WTC11 (cell line): ENCODE results near the gene KLRD1. TPM values are rescaled to one million over a fixed set of nuclear protein-coding genes. Genes with fewer than 3 reads are reported as not detected.

Source experiments
- ATAC-seq: fragments of 200-7000 bp; cut with Tn5 transposase; 2 replicates; pipeline ENCODE4 v1.10.0; 2021; ENCODE audit warnings: mild to moderate bottlenecking, moderate library complexity
- Bru-seq: library from RNA; stranded (reverse); fragments of 400-500 nt; gene quantifications from one replicate; lab custom pipeline; 2021; lab: Mats Ljungman, UMichigan
- CTCF ChIA-PET: fragments of 300-600 bp; sonication (Branson Sonifier 250); formaldehyde crosslinking; loops from one replicate; lab custom pipeline; 2021; ENCODE audit warnings: antibody characterized with exemption; lab: Charles Lee
- POLR2A ChIA-PET: fragments of 350-600 bp; sonication (Branson Sonifier 250); formaldehyde crosslinking; loops from one replicate; lab custom pipeline; 2021; ENCODE audit warnings: antibody characterized with exemption; lab: Charles Lee
- DNase-seq: peaks from one replicate; pipeline ENCODE4 v3.0.0; 2021; ENCODE audit warnings: low spot score
- H3K27ac Mint-ChIP-seq: 2 replicates; pipeline ENCODE4 v1.8.0; 2021; ENCODE audit warnings: mixed read lengths
- H3K27me3 Mint-ChIP-seq: 2 replicates; pipeline ENCODE4 v1.8.0; 2021; ENCODE audit warnings: low read depth, mild to moderate bottlenecking, moderate library complexity, mixed read lengths
- H3K36me3 Mint-ChIP-seq: 2 replicates; pipeline ENCODE4 v1.8.0; 2021; ENCODE audit warnings: mixed read lengths
- H3K4me1 Mint-ChIP-seq: 2 replicates; pipeline ENCODE4 v1.8.0; 2022; ENCODE audit warnings: mixed read lengths
- H3K4me3 Mint-ChIP-seq: 2 replicates; pipeline ENCODE4 v1.8.0; 2021; ENCODE audit warnings: mild to moderate bottlenecking, moderate library complexity, mixed read lengths
- H3K9me3 Mint-ChIP-seq: 2 replicates; pipeline ENCODE4 v1.8.0; 2021; ENCODE audit warnings: mixed read lengths
- ATF1 ChIP-seq: sonication (generic); formaldehyde crosslinking; IDR thresholded peaks from 2 replicates; pipeline ENCODE4 v1.8.1; 2023; ENCODE audit warnings: mild to moderate bottlenecking, moderate library complexity, missing genetic modification reagents
- ATF6 ChIP-seq: sonication (generic); formaldehyde crosslinking; IDR thresholded peaks from 2 replicates; pipeline ENCODE4 v1.8.1; 2023; ENCODE audit warnings: mild to moderate bottlenecking, missing genetic modification reagents
- CBFB ChIP-seq: sonication (generic); formaldehyde crosslinking; IDR thresholded peaks from 2 replicates; pipeline ENCODE4 v1.8.1; 2022; ENCODE audit warnings: mild to moderate bottlenecking, low read depth, missing genetic modification reagents
- CDX4 ChIP-seq: fragments of 250-450 bp; sonication (Bioruptor Pico); IDR thresholded peaks from 2 replicates; pipeline ENCODE4 v1.9.0; 2021; ENCODE audit warnings: moderate library complexity, mild to moderate bottlenecking, inconsistent platforms, borderline replicate concordance
- CREM ChIP-seq: sonication (generic); formaldehyde crosslinking; IDR thresholded peaks from 2 replicates; pipeline ENCODE4 v1.8.1; 2022; ENCODE audit warnings: mild to moderate bottlenecking, missing genetic modification reagents, moderate library complexity
- E2F5 ChIP-seq: sonication (generic); formaldehyde crosslinking; IDR thresholded peaks from 2 replicates; pipeline ENCODE4 v1.8.1; 2022; ENCODE audit warnings: mild to moderate bottlenecking, moderate library complexity, missing genetic modification reagents
- ELF4 ChIP-seq: sonication (generic); formaldehyde crosslinking; IDR thresholded peaks from 2 replicates; pipeline ENCODE4 v1.8.1; 2022; ENCODE audit warnings: low read depth, mild to moderate bottlenecking, moderate library complexity, missing genetic modification reagents
- FOXP4 ChIP-seq: sonication (generic); formaldehyde crosslinking; IDR thresholded peaks from 2 replicates; pipeline ENCODE4 v1.8.0; 2022; ENCODE audit warnings: mild to moderate bottlenecking, missing genetic modification reagents
- JUN ChIP-seq: sonication (generic); formaldehyde crosslinking; IDR thresholded peaks from 2 replicates; pipeline ENCODE4 v1.8.0; 2023; ENCODE audit warnings: mild to moderate bottlenecking, missing genetic modification reagents
- NR1H2 ChIP-seq: sonication (generic); formaldehyde crosslinking; IDR thresholded peaks from 2 replicates; pipeline ENCODE4 v1.9.0; 2021; ENCODE audit warnings: mild to moderate bottlenecking, moderate library complexity, missing genetic modification reagents
- RORB ChIP-seq: fragments of 250-450 bp; sonication (Bioruptor Pico); IDR thresholded peaks from 2 replicates; pipeline ENCODE4 v1.9.0; 2021; ENCODE audit warnings: mild to moderate bottlenecking
- SMAD3 ChIP-seq: sonication (generic); formaldehyde crosslinking; IDR thresholded peaks from 2 replicates; pipeline ENCODE4 v1.8.0; 2022; ENCODE audit warnings: missing genetic modification reagents, mild to moderate bottlenecking, borderline replicate concordance
- ZBTB43 ChIP-seq: sonication (generic); formaldehyde crosslinking; IDR thresholded peaks from 2 replicates; pipeline ENCODE4 v1.8.1; 2023; ENCODE audit warnings: mild to moderate bottlenecking, missing genetic modification reagents
- ZNF219 ChIP-seq: sonication (generic); formaldehyde crosslinking; IDR thresholded peaks from 2 replicates; pipeline ENCODE4 v1.8.0; 2023; ENCODE audit warnings: missing genetic modification reagents, mild to moderate bottlenecking, borderline replicate concordance
- ZNF232 ChIP-seq: sonication (generic); formaldehyde crosslinking; IDR thresholded peaks from 2 replicates; pipeline ENCODE4 v1.8.0; 2022; ENCODE audit warnings: mild to moderate bottlenecking, missing genetic modification reagents
- ZNF416 ChIP-seq: fragments of 250-450 bp; sonication (Bioruptor Pico); IDR thresholded peaks from 2 replicates; pipeline ENCODE4 v1.9.0; 2021; ENCODE audit warnings: mild to moderate bottlenecking, inconsistent platforms
- ZNF532 ChIP-seq: fragments of 250-450 bp; sonication (Bioruptor Pico); IDR thresholded peaks from 2 replicates; pipeline ENCODE4 v1.9.0; 2021; ENCODE audit warnings: mild to moderate bottlenecking, borderline replicate concordance
- long read RNA-seq, 3 experiments: library from RNA in 1 of 3; library from capped mRNA in 1 of 3; library from polyadenylated mRNA in 1 of 3; unstranded in 2 of 3; stranded (forward) in 1 of 3; transcript quantifications; one replicate each; pipeline ENCODE4 v2.0.0, GENCODE V29; 2021
- total RNA-seq: library from RNA; stranded (reverse); gene quantifications from 3 replicates; pipeline ENCODE4 v1.2.3, GENCODE V29; 2021

Gene KLRD1
- total RNA-seq (0.16 to 0.71 TPM (median 0.55 TPM) in 3 replicates), Bru-seq, nascent RNA (percentile 16 among the genes with signal in this experiment)
- long read RNA-seq, experiment 1 = 0 reads
- long read RNA-seq, experiment 2, partial matches to known transcripts = 0 of 1 reads
- long read RNA-seq, experiment 2, other reads (novel, unspliced or antisense) = 1 of 1 reads
- long read RNA-seq, experiment 3 = 0 reads

GRCh38 chr12:10307630-10308029 lies at the start of gene KLRD1:
Gene KLRD1 (plus strand): TSS chr12:10307870. CDS start chr12:10308078, 208 bp downstream.
- no peaks in the 10 kb centered on the region for H3K27me3 Mint-ChIP-seq
- TF ChIP-seq CREM (CRISPR knock-in tag) = no peak
- no peak for TF ChIP-seq ATF6
- TF ChIP-seq JUN = no peak
- no peak for TF ChIP-seq E2F5 (CRISPR knock-in tag)
- no peak for TF ChIP-seq ZNF532
- no peak for TF ChIP-seq FOXP4 (CRISPR knock-in tag)
- TF ChIP-seq NR1H2 (CRISPR knock-in tag) = no peak
- TF ChIP-seq SMAD3 (CRISPR knock-in tag) = no peak
- TF ChIP-seq ZNF232 = no peak
- TF ChIP-seq ZNF416 (CRISPR knock-in tag) = no peak
- ATAC-seq = no peak

GRCh38 chr12:10260927-10261326 lies 46.7 kb upstream of the KLRD1 start:
- Mint-ChIP-seq H3K4me3 (no peak overlapping the region), H3K27ac (no peak overlapping the region), H3K4me1 (no peaks in the 10 kb centered on the region), H3K36me3 (peaks cover 8% of the 10 kb centered on the region), H3K9me3 (peaks cover 14% of the 10 kb centered on the region), H3K27me3 (no peaks in the 10 kb centered on the region)
- ChIA-PET POLR2A (no interaction called here), CTCF (no interaction called here)
- DNase-seq = no peak
- no peak for ATAC-seq
- no peak for TF ChIP-seq ZNF416 (CRISPR knock-in tag)
- TF ChIP-seq RORB (CRISPR knock-in tag) = no peak
- TF ChIP-seq ZBTB43 (CRISPR knock-in tag) = no peak
- TF ChIP-seq ATF1 (CRISPR knock-in tag) = no peak
- TF ChIP-seq E2F5 (CRISPR knock-in tag) = no peak
- no peak for TF ChIP-seq CDX4 (CRISPR knock-in tag)
- TF ChIP-seq ELF4 = no peak
- TF ChIP-seq ZNF219 = no peak
- no peak for TF ChIP-seq ZNF532
- no peak for TF ChIP-seq CBFB

More at GRCh38 chr12:10307630-10308029, at the start of gene KLRD1:
- no peak within 1 kb of the TSS for H3K27ac Mint-ChIP-seq
- POLR2A ChIA-PET = interaction anchor here (0.6 kb wide), 1 partner anchor 180 kb away, joined by 4 read pairs; no protein-coding TSS in a partner anchor
- H3K4me1 Mint-ChIP-seq = peaks cover 10% of the 10 kb centered on the region
- CTCF ChIA-PET = interaction anchor here (1.7 kb wide), 1 partner anchor 59 kb away, joined by 3 read pairs; no protein-coding TSS in a partner anchor
- H3K36me3 Mint-ChIP-seq = peaks cover 6% of the 10 kb centered on the region
- DNase-seq = no peak
- H3K9me3 Mint-ChIP-seq = peaks cover 14% of the 10 kb centered on the region
- H3K4me3 Mint-ChIP-seq = no peak within 1 kb of the TSS
